Adipose tissue (tissue), 3 donors: ENCODE data around the gene MISP. TPM values are rescaled to one million over a fixed set of nuclear protein-coding genes. Genes with fewer than 3 reads are reported as not detected.

Experiments used
- H3K27ac ChIP-seq: one replicate; pipeline ENCODE4 v1.5.1; 2013; ENCODE audit warnings: low read depth, low read length
- WGBS, 3 donors: extraction: QIAGEN DNeasy Blood & Tissue Kit; methylation state at CpG; one replicate each; pipeline ENCODE4 v1.1.7; 2013; 5-methylcytosine and 5-hydroxymethylcytosine counted together
- polyA plus RNA-seq, 3 donors: library from polyadenylated mRNA; stranded (reverse); fragments of 200-250 nt; gene quantifications; one replicate each; pipeline ENCODE4 v1.2.3, GENCODE V29; 2013
- donor health status: healthy with polysubstance abuse.
- donor health status: Bipolar disorder and iron deficiency.
- donor health status: healthy.

MISP gene
- polyA plus RNA-seq, 3 donors: 0.45 to 1.6 (median 1.0) TPM

DNA sequence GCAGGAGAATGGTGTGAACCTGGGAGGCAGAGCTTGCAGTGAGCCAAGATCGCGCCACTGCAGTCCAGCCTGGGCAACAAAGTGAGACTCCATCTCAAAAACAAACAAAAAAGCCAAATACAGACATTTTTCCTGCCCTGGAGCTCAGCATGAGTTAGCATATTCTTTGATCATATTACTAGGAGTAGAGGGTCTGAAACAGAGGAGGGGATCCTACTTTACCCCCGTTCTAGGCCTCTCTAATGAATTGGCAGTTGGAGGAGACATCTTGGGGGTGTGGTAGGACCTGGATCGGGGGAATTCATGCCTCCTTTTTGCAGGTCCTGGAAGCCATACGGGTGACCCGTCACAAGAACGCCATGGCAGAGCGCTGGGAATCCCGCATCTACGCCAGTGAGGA is 12.3 kb downstream of the MISP start:
- WGBS, 3 donors: 92 to 97% (median 93%) methylated on average over 10 of the region's 10 CpGs
- no peak overlapping the region for H3K27ac ChIP-seq

GRCh38 chr19:763869-764268 is 13.0 kb downstream of the MISP start:
- H3K27ac ChIP-seq: no peak overlapping the region
- WGBS, 3 donors: 90 to 97% (median 96%) methylated on average over 6 of the region's 6 CpGs

DNA sequence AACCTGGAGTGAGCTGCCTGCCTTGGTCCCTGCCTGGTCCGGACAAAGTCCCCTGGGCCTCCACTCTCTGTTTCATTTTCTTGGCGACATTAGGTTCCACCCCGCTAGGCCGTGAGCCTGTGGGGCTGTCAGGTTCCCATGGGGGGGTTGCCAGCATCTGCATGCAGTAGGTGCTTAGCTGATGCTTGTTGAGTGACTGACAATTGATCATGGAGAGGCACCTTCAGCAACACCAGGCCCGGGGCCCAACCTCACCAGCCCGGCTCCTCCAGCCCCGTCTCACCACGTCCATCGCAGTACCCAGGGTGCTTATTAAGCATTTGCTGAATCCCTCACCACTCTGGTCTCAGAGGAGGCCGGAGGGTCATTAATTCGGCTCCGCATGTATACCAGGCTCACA is 13.4 kb downstream of the MISP start:
- WGBS, 3 donors: 94 to 95% (median 95%) methylated on average over 12 of the region's 12 CpGs
- no peak overlapping the region for H3K27ac ChIP-seq

GRCh38 chr19:765179-765738 is 14.3 kb downstream of the MISP start:
- WGBS, 3 donors: 75 to 90% (median 82%) methylated on average over 7 of the region's 7 CpGs
- H3K27ac ChIP-seq: no peak overlapping the region

DNA sequence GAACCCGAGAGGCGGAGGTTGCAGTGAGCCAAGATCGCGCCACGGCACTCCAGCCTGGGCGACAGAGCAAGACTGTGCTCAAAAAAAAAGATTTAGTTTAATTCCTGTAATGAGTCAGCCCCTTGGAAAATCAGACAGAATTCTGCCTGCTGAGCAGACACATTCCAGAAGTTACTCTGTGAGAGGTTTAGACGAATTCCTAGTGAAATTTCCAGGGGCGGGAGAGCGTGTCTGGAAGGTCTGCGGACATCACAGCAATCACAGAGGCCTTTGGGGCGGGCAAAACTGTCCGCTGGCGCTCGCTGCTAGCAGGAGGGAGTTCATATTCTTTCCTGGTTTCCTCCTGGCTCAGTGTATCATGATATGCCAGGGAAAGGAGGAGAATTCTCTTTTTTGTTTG is 17.5 kb downstream of the MISP start:
- H3K27ac ChIP-seq: no peak overlapping the region
- WGBS, 3 donors: 51 to 69% (median 62%) methylated on average over 14 of the region's 14 CpGs

DNA sequence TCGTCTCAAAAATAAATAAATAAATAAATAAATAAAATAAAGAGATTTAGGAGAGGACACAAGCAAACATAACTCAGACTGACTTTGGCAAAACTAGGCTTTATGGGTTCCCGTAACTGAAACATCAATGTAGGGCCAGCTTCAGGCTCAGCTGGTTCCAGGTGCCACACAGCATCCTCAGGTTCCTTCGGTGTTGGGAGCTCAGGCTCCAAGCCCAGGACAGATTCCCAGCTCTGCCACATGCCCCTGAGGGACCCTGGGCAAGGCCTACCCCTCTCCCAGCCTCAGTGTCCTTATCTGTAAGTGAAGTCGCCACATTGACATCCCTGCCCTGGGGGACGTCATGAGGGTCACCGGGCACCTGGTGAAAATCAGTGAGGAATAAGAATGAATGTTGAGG is 18.7 kb downstream of the MISP start:
- no peak overlapping the region for H3K27ac ChIP-seq
- 74 to 86% (median 82%) methylated on average over 6 of the region's 6 CpGs for WGBS, 3 donors

GRCh38 chr19:771332-771785 is 20.4 kb downstream of the MISP start:
- WGBS, 3 donors: 9 to 69% (median 21%) methylated on average over 6 of the region's 6 CpGs
- H3K27ac ChIP-seq: no peak overlapping the region

DNA sequence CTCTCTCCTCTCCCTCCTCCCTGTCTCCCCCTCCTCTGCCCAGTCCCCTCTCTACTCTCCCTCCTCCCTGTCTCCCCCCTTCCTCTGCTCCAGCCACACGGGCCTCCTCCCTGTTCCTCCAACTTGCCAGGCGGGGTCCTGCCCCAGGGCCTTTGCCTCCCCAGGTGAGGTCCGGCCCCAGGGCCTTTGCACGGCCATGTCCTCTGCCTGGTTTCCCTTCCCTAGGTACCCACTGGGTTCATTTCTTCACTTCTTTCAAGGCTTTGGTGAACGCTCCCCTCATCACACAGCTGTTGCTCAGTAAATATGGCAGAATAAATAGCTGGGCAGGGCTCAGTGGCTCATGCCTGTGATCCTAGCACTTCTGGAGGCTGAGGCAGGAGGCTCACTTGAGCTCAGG is 21.2 kb downstream of the MISP start:
- 82 to 89% (median 85%) methylated on average over 5 of the region's 5 CpGs for WGBS, 3 donors
- no peak overlapping the region for H3K27ac ChIP-seq

DNA sequence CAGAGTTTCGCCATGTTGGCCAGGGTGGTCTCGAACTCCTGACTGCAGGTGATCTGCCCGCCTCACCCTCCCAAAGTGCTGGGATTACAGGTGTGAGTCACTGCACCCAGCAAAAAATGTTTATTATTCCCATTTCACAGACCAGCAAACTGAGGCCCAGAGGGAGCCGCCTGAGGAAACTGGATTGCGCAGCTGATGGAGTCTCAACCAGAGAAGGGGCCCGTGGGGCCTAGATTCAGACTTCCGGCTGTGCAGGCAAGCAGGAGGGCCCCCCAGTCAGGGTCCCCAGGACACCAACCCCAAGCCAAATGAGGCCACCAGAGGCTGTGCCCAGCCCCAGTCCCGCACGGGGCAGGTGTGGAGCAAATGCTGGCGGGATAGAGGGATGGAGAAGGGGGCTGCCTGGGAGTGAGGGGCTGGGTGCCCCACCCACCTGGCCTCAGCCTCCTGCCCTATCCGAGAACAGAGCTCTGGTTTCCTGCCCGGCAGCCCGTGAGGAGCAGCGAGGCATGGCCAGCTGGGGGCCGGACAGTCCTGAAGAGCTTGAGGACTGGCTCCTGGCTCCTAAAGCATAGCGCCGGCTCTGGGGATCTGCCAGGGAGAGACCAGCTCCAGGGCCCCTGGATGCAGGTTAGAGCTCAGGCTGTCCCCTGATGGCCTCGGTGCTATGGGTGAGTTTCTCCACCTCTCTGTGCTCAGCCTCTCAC is 22.0 kb downstream of the MISP start:
- no peak overlapping the region for H3K27ac ChIP-seq

DNA sequence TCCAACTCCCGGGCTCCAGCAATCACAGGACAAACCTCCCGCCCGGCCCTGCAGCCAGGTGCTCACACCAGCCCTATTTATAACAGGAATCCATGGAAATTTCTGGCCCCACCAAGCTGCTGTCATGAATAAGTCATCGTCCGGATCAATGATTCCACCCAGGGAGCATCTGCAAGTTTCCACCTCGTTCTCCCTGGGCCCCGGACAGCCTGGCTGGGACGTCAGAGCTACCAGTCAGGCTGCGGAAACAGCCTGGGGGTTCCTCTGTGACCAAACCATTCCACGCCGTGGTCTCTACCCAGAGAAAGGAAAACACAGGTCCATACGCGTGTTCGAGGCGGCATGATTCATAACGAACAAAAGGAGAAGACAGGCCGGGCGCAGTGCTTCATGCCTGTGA is 25.6 kb downstream of the MISP start:
- H3K27ac ChIP-seq: no peak overlapping the region
- WGBS, 3 donors: 87 to 92% (median 91%) methylated on average over 18 of the region's 18 CpGs

More for the DNA sequence above, 22.0 kb downstream of the MISP start:
- WGBS, 3 donors: 78 to 87% (median 78%) methylated on average over 18 of the region's 18 CpGs

DNA sequence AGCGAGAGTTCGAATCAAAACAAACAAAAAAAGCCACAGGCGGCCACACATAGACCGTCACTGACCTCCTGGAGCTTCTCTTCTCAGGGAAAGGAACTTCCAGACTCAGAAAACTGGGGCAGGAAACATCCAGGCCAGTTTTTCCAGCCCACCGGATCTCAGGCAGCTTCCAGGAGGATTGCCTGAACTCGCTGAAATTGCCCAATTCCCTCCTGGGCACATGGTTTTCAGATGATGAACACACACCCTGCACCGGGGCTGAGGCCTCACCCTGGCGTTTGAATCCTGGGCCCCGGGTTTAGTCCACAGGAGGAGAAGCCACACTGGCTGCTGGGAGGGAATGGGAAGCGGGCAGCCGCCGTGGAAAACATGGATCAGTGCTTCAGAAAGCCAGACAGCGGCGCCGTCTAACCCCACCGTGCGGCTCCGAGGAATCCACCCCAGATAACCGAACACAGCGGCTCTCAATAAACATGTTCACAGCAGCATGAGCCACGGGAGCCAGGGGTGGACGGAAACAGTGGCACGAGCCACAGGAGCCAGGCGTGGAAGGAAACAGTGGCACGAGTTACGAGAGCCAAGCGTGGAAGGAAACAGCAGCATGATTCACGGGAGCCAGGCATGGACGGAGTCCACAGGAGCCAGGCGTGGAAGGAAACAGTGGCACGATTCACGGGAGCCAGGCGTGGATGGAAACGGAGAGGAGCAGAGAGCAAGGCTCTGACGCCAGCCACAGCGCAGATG is 28.2 kb downstream of the MISP start:
- no peak overlapping the region for H3K27ac ChIP-seq
- WGBS, 3 donors: 40 to 52% (median 47%) methylated on average over 36 of the region's 36 CpGs

DNA sequence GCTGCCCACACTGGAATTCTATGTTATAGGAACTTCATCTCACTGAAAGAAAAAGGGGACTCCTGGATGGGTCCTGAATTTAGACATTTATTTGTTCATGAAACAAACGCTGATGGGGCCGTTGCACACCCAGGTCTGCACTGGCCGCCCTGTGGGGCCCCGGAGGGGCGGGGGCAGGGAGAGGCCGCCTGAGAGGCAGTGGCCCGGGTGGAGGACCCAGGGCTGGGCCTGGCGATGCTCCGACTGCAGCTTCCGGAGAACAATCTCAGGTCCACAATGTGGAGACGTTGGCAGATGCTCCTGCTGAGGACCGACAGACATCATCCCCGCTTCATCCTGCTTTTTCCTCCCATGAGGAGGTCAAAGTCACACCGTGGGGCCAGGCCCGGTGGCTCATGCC is 30.0 kb downstream of the MISP start:
- WGBS, 3 donors: 82 to 90% (median 84%) methylated on average over 15 of the region's 15 CpGs
- no peak overlapping the region for H3K27ac ChIP-seq

DNA sequence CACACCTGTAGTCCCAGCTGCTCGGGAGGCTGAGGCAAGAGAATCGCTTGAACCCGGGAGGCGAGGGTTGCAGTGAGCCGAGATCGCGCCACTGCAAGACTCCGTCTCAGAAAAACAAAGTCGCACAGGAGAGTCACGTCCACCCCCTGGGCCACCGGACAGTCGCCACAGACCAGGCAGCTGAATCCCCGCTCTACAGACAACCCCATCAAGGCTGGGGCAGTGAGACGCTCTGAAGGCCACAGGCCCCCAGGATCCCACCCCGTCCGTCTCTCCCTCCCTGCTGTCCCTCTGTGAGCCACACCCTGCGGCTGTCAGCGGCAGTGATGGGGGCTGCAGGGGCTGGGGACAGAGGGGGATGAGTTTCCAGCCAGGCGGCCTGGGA is 30.9 kb downstream of the MISP start:
- WGBS, 3 donors: 89 to 90% (median 89%) methylated on average over 18 to 19 of the region's 19 CpGs

GRCh38 chr19:782185-782877 is 31.4 kb downstream of the MISP start:
- H3K27ac ChIP-seq: no peak overlapping the region
- 24 to 44% (median 28%) methylated on average over 27 to 29 of the region's 29 CpGs for WGBS, 3 donors

More for the DNA sequence above, 30.9 kb downstream of the MISP start:
- H3K27ac ChIP-seq: no peak overlapping the region

- no peak overlapping the region for H3K27ac ChIP-seq
- 51 to 62% (median 57%) methylated on average over 30 of the region's 30 CpGs for WGBS, 3 donors
Measured at GRCh38 chr19:782878-783668, 32.2 kb downstream of the MISP start.

DNA sequence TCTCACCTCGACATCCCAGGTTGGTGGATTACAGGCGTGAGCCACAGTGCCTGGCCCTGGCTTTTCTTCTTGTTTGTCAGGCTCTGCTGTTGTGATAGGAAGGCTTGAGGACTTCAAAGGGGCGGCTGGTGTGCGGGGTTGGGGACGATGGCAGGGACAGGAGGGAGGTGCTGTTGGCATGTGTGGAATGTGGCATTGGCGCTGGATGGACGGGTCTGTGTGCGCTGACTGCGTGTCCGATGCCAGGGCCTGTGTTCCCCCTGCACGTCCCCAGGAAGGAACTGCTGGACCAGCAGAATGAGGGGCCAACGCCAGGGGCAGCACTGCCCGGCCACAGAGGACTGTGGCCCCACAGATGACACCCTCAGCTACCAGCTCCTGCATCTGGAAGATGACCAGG is 33.6 kb downstream of the MISP start:
- no peak overlapping the region for H3K27ac ChIP-seq
- WGBS, 3 donors: 59 to 86% (median 77%) methylated on average over 13 of the region's 13 CpGs

DNA sequence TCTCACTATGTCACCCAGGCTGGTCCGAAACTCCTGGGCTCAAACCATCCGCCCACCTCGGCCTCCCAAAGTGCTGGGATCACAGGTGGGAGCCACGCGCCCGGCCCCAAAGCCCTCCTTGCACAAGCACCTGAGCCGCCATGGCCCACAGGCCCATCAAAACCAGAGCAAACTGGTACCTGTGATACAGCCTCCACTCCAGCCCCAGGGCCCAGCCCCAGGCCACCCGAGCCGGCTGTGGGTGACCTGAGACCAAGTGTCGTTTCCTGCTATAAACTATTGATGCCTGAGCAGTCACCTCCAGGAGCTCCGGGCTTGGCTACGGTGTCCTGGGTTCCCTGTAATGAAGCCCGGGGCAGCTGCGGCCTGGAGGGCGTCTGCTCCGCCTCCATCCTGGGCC is 36.6 kb downstream of the MISP start:
- WGBS, 3 donors: 90 to 94% (median 92%) methylated on average over 15 to 16 of the region's 16 CpGs
- no peak overlapping the region for H3K27ac ChIP-seq

DNA sequence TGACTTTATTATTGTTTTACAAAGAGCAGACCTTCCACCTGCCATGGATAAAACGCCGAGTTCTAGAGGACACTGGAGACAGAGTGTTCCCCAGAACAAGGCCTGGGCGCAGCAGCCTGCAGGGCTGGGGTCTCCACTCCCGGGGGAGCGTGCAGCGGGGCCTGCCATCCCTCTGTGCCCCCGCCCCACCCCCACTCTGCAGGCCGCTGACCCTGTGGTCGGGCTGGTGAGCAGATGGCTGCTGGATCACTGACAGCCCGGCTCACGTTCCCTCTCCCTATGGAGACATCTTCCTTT is 37.7 kb downstream of the MISP start:
- H3K27ac ChIP-seq: no peak overlapping the region
- WGBS, 3 donors: 40 to 72% (median 47%) methylated on average over 11 of the region's 11 CpGs
